Endothelial cell of umbilical vein (primary cell): ENCODE measurements around the gene NAA16. TPM values are rescaled to one million over a fixed set of nuclear protein-coding genes. Genes with fewer than 3 reads are reported as not detected.
A peak's percentile ranks its signal among the peaks of the same experiment; 100 is the strongest.

Source experiments
- BruUV-seq: library from RNA; stranded (reverse); fragments of 400-500 nt; replicated peaks from 2 replicates; lab custom pipeline; 2021; lab: Mats Ljungman, UMichigan
- CTCF ChIA-PET: fragments of 300-600, 350-600 bp; sonication (Branson Sonifier 250); formaldehyde crosslinking; loops from one replicate; lab custom pipeline; 2021; ENCODE audit warnings: antibody characterized with exemption, inconsistent platforms; lab: Charles Lee
- POLR2A ChIA-PET: fragments of 300-600, 350-600 bp; sonication (Branson Sonifier 250); formaldehyde crosslinking; loops from one replicate; lab custom pipeline; 2021; ENCODE audit warnings: antibody characterized with exemption, inconsistent platforms; lab: Charles Lee
- DNase-seq: peaks from one replicate; pipeline ENCODE4 v3.0.0-alpha.2; 2011; ENCODE audit warnings: low read depth, low spot score
- FAIRE-seq: peaks from 2 replicates; lab custom pipeline; 2011; peaks lifted over from hg19 to GRCh38; lab: Jason Lieb, UNC
- H2AFZ ChIP-seq: 2 replicates; pipeline ENCODE4 v1.6.0; 2012; ENCODE audit warnings: low read depth, low read length, control low read depth, inconsistent platforms
- H3K27ac ChIP-seq: 2 replicates; pipeline ENCODE4 v1.5.1; 2011; ENCODE audit warnings: low read depth, mild to moderate bottlenecking, control low read depth, low read length, moderate library complexity; ENCODE audit not compliant: insufficient read depth
- H3K27me3 ChIP-seq, 2 experiments: 2 replicates each; pipeline versions ENCODE4 v1.6.0 to v1.6.1; 2011; ENCODE audit warnings: low read length in 2 of 2, mixed read lengths in 1 of 2; ENCODE audit not compliant: control insufficient read depth in 2 of 2, insufficient read depth in 2 of 2
- H3K36me3 ChIP-seq, 2 experiments: 2 replicates in 1 of 2; 3 replicates in 1 of 2; pipeline ENCODE4 v1.5.1; 2011; ENCODE audit warnings: low read length in 2 of 2, mild to moderate bottlenecking in 1 of 2, moderate library complexity in 1 of 2; ENCODE audit not compliant: control insufficient read depth in 2 of 2, insufficient read depth in 2 of 2; ENCODE audit errors: extremely low read depth in 1 of 2
- H3K4me1 ChIP-seq: 3 replicates; pipeline ENCODE4 v1.5.1; 2011; ENCODE audit warnings: mild to moderate bottlenecking, low read length; ENCODE audit not compliant: control insufficient read depth, insufficient read depth; ENCODE audit errors: extremely low read depth
- H3K4me2 ChIP-seq: 2 replicates; pipeline ENCODE4 v1.6.1; 2011; ENCODE audit warnings: low read length, control low read depth, mixed read lengths; ENCODE audit not compliant: insufficient read depth
- H3K4me3 ChIP-seq, 3 experiments: fragments of 200-600 bp in 1 of 3; sonication (generic), shearing (Covaris generic) in 1 of 3; replicated peaks in 1 of 3; 2 replicates each; pipeline ENCODE4 v1.5.1; 2011 to 2016; ENCODE audit warnings: control low read depth in 3 of 3, low read length in 3 of 3, mild to moderate bottlenecking in 2 of 3, inconsistent platforms in 1 of 3, low read depth in 1 of 3, moderate library complexity in 1 of 3; ENCODE audit not compliant: insufficient read depth in 1 of 3
- H3K79me2 ChIP-seq: 2 replicates; pipeline ENCODE4 v1.6.0; 2012; ENCODE audit warnings: low read length, inconsistent platforms; ENCODE audit not compliant: control insufficient read depth, insufficient read depth
- H3K9ac ChIP-seq: replicated peaks from 2 replicates; pipeline ENCODE3; 2011; ENCODE audit warnings: low read length, control low read depth; ENCODE audit not compliant: insufficient read depth; ENCODE audit errors: extremely low read depth
- H3K9me1 ChIP-seq: replicated peaks from 3 replicates; pipeline ENCODE4 v1.6.0; 2011; ENCODE audit warnings: mild to moderate bottlenecking, low read length; ENCODE audit not compliant: control insufficient read depth, insufficient read depth; ENCODE audit errors: extremely low read depth
- H3K9me3 ChIP-seq: replicated peaks from 2 replicates; pipeline ENCODE4 v1.5.1; 2012; ENCODE audit warnings: low read length, inconsistent platforms; ENCODE audit not compliant: control insufficient read depth, insufficient read depth
- H4K20me1 ChIP-seq: replicated peaks from 2 replicates; pipeline ENCODE3; 2011; ENCODE audit warnings: mild to moderate bottlenecking, low read length; ENCODE audit not compliant: control insufficient read depth, insufficient read depth; ENCODE audit errors: extremely low read depth
- EZH2 ChIP-seq: IDR thresholded peaks from 2 replicates; pipeline ENCODE4 v1.6.1; 2012; ENCODE audit warnings: borderline replicate concordance, low read depth, mild to moderate bottlenecking, moderate library complexity, low read length, inconsistent platforms; ENCODE audit not compliant: severe bottlenecking
- FOS ChIP-seq: IDR thresholded peaks from 2 replicates; pipeline ENCODE4 v1.6.1; 2011; ENCODE audit warnings: mild to moderate bottlenecking, low read length, moderate library complexity, borderline replicate concordance; ENCODE audit not compliant: insufficient read depth
- JUN ChIP-seq: IDR thresholded peaks from 2 replicates; pipeline ENCODE4 v1.6.1; 2011; ENCODE audit warnings: borderline replicate concordance, low read depth; ENCODE audit not compliant: insufficient read length, insufficient read depth
- MYC ChIP-seq: IDR thresholded peaks from one replicate; pipeline ENCODE4 v1.6.1; 2011; ENCODE audit warnings: mild to moderate bottlenecking, low read depth, low read length
- POLR2A ChIP-seq: IDR thresholded peaks from 2 replicates; pipeline ENCODE4 v1.6.1; 2012; ENCODE audit warnings: low read depth, mild to moderate bottlenecking, control low read depth, low read length
- POLR2AphosphoS5 ChIP-seq: IDR thresholded peaks from 2 replicates; pipeline ENCODE4 v1.6.1; 2012; ENCODE audit warnings: low read depth, mild to moderate bottlenecking, control low read depth, low read length, moderate library complexity; ENCODE audit not compliant: insufficient read depth
- dilution Hi-C: fragments of 300-500 bp; cut with MboI; formaldehyde crosslinking; loops from one replicate; pipeline ENCODE4 v1.15.0; 2019; ENCODE audit warnings: low sequenced_read_pairs; ENCODE audit not compliant: extremely low pct_ligation_motif_present
- intact Hi-C: fragments of 100-400 bp; cut with micrococcal nuclease; formaldehyde crosslinking; loops from one replicate; pipeline ENCODE4 v1.10.0; 2022
- polyA plus RNA-seq, 4 experiments: library from polyadenylated mRNA; depleted of rRNA in 3 of 4; stranded (reverse) in 3 of 4; unstranded in 1 of 4; fragments of >200 nt; gene quantifications; 2 replicates each; pipeline versions ENCODE4 v1.2.1 to v1.2.3, GENCODE V29; 2011 to 2012; ENCODE audit warnings: missing spikeins in 1 of 4
- total RNA-seq: library from RNA; stranded (reverse); gene quantifications from 2 replicates; pipeline ENCODE4 v1.2.3, GENCODE V29; 2021
- TF ChIP-seq, protein P1 (sequence below), 2 donors: IDR thresholded peaks; 1 replicate in 1 of 2; 2 replicates in 1 of 2; pipeline ENCODE4 v1.5.1; 2011; ENCODE audit warnings: low read length in 2 of 2, mild to moderate bottlenecking in 2 of 2, moderate library complexity in 2 of 2, control low read depth in 1 of 2, inconsistent platforms in 1 of 2, low read depth in 1 of 2; ENCODE audit not compliant: insufficient read depth in 1 of 2; ENCODE audit errors: extremely low read depth in 1 of 2
- TF ChIP-seq, protein P2 (sequence below): IDR thresholded peaks from 2 replicates; pipeline ENCODE4 v1.6.1; 2011; ENCODE audit not compliant: insufficient read depth, insufficient read length

The NAA16 gene
- total and polyA plus RNA-seq, 2 donors (not counting 3 experiments of a cell fraction or from before 2014, with no cell fraction given): 8.6 to 26.1 TPM

DNA sequence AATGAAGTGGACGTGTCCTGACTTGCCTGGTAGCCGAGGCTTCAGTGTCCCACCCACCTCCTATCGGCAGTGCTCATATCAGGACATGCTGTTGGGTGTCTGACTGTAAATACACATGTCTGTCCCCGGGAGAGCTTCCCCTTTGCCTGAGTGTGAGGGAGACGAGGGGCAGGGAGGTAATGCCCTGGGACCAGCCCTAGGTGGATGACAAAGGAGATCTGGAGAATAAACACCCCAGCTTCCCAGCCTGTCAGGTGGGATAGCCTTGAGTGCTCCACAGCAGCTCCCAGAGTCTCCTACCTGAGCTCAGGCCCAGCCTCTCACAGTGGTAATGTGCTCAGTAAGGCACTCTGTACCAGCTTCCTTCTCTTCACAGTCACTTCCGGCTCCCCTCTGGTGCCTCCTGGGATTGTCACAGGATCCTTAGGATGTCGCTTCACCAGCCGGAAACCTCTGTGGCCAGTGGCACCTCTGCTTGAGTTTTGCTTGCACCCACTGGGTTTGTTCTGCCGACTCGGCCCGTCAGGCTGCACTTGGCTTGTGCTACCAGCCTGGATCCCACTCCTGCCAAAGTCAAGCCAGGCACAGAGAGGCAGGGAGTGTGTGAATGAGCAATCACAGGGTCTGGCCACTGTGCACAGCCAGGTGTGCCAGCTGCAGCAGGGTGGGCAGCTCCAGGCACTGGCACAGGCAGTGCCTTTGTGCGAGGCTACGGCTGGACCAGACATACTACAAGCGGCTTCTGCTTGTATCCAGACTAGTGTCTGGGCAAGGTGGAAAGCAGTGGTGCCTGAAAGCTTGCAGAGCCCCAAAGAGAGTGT is 91.8 kb downstream of the NAA16 start:
- dilution Hi-C loops: no loop called here
- intact Hi-C loops: no loop called here
- H3K79me2 ChIP-seq: no peaks in the 10 kb centered on the region
- no peak overlapping the region for H3K4me3 ChIP-seq
- no peak for TF ChIP-seq FOS
- TF ChIP-seq POLR2A: no peak
- no peak for TF ChIP-seq EZH2
- no peak for TF ChIP-seq JUN
- no peak for TF ChIP-seq POLR2AphosphoS5
- no peaks in the 10 kb centered on the region for H3K9me3 ChIP-seq
- no peaks in the 10 kb centered on the region for H4K20me1 ChIP-seq
- H3K4me1 ChIP-seq: no peaks in the 10 kb centered on the region
- FAIRE-seq: no peak
- BruUV-seq: no TSS peak
- DNase-seq: no peak
- POLR2A ChIA-PET: no interaction called here
- no peaks in the 10 kb centered on the region for H3K9me1 ChIP-seq
- peaks cover 0 to 1% of the 10 kb centered on the region in 2 experiments for H3K27me3 ChIP-seq
- H3K36me3 ChIP-seq: no peaks in the 10 kb centered on the region
- CTCF ChIA-PET: interaction anchor here (1.0 kb wide), 1 partner anchor 250 kb away, joined by 3 read pairs; no protein-coding TSS in a partner anchor
- no peak overlapping the region for H3K4me2 ChIP-seq
- peak overlapping the region; percentile 62 for H2AFZ ChIP-seq
- H3K27ac ChIP-seq: no peak overlapping the region
- no peak overlapping the region for H3K9ac ChIP-seq

DNA sequence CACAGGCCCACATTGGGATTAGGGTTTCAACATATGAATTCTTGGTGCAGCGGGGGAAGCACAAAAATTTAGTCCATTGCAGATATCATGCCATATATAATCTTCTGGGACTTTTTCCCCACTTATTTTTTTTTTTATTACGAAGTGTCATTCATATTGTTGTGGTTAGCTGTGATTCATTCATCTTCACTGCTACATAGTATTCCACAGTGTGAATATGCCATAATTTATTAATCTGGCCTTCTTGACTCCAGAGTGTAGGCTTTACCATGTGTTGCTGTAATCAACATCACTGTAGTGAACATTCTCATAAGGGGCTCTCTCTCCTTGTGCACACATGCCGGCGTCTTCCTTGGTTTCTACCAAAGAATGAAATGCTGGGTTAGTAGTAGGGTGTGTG is 92.9 kb downstream of the NAA16 start:
- Histone ChIP-seq H3K4me1 (no peaks in the 10 kb centered on the region), H3K9me1 (no peaks in the 10 kb centered on the region), H2AFZ (no peak overlapping the region), H3K4me2 (no peak overlapping the region), H3K4me3 (no peak overlapping the region), H3K27me3 (peaks cover 0 to 1% of the 10 kb centered on the region in 2 experiments), H3K9ac (no peak overlapping the region), H4K20me1 (no peaks in the 10 kb centered on the region), H3K36me3 (no peaks in the 10 kb centered on the region), H3K9me3 (no peaks in the 10 kb centered on the region), H3K79me2 (no peaks in the 10 kb centered on the region), H3K27ac (no peak overlapping the region)
- POLR2A ChIA-PET: no interaction called here
- DNase-seq (no peak), FAIRE-seq (no peak)
- no TSS peak for BruUV-seq
- dilution Hi-C loops: no loop called here
- TF ChIP-seq POLR2A (no peak), EZH2 (no peak), FOS (no peak), POLR2AphosphoS5 (no peak), JUN (no peak), MYC (no peak)
- TF ChIP-seq, protein P1, sequence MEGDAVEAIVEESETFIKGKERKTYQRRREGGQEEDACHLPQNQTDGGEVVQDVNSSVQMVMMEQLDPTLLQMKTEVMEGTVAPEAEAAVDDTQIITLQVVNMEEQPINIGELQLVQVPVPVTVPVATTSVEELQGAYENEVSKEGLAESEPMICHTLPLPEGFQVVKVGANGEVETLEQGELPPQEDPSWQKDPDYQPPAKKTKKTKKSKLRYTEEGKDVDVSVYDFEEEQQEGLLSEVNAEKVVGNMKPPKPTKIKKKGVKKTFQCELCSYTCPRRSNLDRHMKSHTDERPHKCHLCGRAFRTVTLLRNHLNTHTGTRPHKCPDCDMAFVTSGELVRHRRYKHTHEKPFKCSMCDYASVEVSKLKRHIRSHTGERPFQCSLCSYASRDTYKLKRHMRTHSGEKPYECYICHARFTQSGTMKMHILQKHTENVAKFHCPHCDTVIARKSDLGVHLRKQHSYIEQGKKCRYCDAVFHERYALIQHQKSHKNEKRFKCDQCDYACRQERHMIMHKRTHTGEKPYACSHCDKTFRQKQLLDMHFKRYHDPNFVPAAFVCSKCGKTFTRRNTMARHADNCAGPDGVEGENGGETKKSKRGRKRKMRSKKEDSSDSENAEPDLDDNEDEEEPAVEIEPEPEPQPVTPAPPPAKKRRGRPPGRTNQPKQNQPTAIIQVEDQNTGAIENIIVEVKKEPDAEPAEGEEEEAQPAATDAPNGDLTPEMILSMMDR (IDR thresholded peaks at IDR 0.05; ENCODE audit: extremely low read depth in 1 of 2, insufficient read depth in 1 of 2, low read depth in 1 of 2, low read length in 2 of 2): no peak
- TF ChIP-seq, protein P2, sequence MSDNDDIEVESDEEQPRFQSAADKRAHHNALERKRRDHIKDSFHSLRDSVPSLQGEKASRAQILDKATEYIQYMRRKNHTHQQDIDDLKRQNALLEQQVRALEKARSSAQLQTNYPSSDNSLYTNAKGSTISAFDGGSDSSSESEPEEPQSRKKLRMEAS: no peak
- intact Hi-C loops: no loop called here
- CTCF ChIA-PET: no interaction called here
